Skeletal muscle cell (primary cell): ENCODE results near the gene CCDC142.

Experiments
- DNase-seq: peaks from one replicate; pipeline ENCODE4 v3.0.0-alpha.2; 2010; ENCODE audit warnings: low read depth
- H3K4me3 ChIP-seq: 2 replicates; pipeline ENCODE4 v1.5.1; 2011; ENCODE audit warnings: low read depth, mild to moderate bottlenecking, control low read depth, low read length, moderate library complexity

The CCDC142 gene

GRCh38 chr2:74482801-74483674, at the start of gene CCDC142, which contains the start of gene TTC31:
Gene CCDC142, minus strand, starts transcription at chr2:74482998. Its CDS starts 161 bp downstream, at chr2:74482837.
Gene TTC31, plus strand, starts transcription at chr2:74483081. Its CDS starts 15 bp downstream, at chr2:74483096.
- H3K4me3 ChIP-seq, result peak within 1 kb of the TSS; percentile 90
- DNase-seq, result peak; percentile 75

- no peak for DNase-seq
- no peak overlapping the region for H3K4me3 ChIP-seq
These were observed 49.4 kb upstream of the CCDC142 start for GRCh38 chr2:74532222-74532621.

- DNase-seq, result no peak
- H3K4me3 ChIP-seq, result no peak overlapping the region
These were observed 48.9 kb upstream of the CCDC142 start for GRCh38 chr2:74531666-74532065.

GRCh38 chr2:74530239-74531187, 47.7 kb upstream of the CCDC142 start:
- peak overlapping the region; percentile 74 for H3K4me3 ChIP-seq
- no peak for DNase-seq

- peak; percentile 97 for DNase-seq
- peak within 1 kb of the TSS; percentile 74 for H3K4me3 ChIP-seq
These were observed 46.8 kb upstream of the CCDC142 start, which contains the start of the genes AUP1 and HTRA2 for GRCh38 chr2:74529357-74530238. Gene AUP1, minus strand, starts transcription at chr2:74529706. Its CDS starts 77 bp downstream, at chr2:74529629. Gene HTRA2, plus strand, starts transcription at chr2:74529933. Its CDS starts 74 bp downstream, at chr2:74530007.

GRCh38 chr2:74528600-74529356, 46.0 kb upstream of the CCDC142 start:
- peak overlapping the region; percentile 74 for H3K4me3 ChIP-seq
- DNase-seq, result no peak

GRCh38 chr2:74527741-74528140, 44.9 kb upstream of the CCDC142 start:
- no peak overlapping the region for H3K4me3 ChIP-seq

GRCh38 chr2:74526649-74527230, 43.9 kb upstream of the CCDC142 start:
- no peak for DNase-seq
- no peak overlapping the region for H3K4me3 ChIP-seq

More at GRCh38 chr2:74527741-74528140, 44.9 kb upstream of the CCDC142 start:
- DNase-seq, result no peak

GRCh38 chr2:74525717-74526648, 43.2 kb upstream of the CCDC142 start, which contains the start of gene DQX1:
Gene DQX1, minus strand, starts transcription at chr2:74526231. Its CDS starts 502 bp downstream, at chr2:74525729.
- DNase-seq, result no peak
- H3K4me3 ChIP-seq, result no peak within 1 kb of the TSS

- H3K4me3 ChIP-seq, result no peak overlapping the region
- DNase-seq, result no peak
These were observed 42.3 kb upstream of the CCDC142 start for GRCh38 chr2:74524955-74525716.

- DNase-seq, result no peak
- no peak overlapping the region for H3K4me3 ChIP-seq
These were observed 41.2 kb upstream of the CCDC142 start for GRCh38 chr2:74524005-74524404.

GRCh38 chr2:74522516-74522915, 39.7 kb upstream of the CCDC142 start:
- DNase-seq, result no peak
- no peak overlapping the region for H3K4me3 ChIP-seq

- no peak for DNase-seq
- H3K4me3 ChIP-seq, result no peak overlapping the region
These were observed 33.9 kb upstream of the CCDC142 start for GRCh38 chr2:74516650-74517049.

GRCh38 chr2:74515981-74516633, 33.3 kb upstream of the CCDC142 start:
- no peak for DNase-seq
- H3K4me3 ChIP-seq, result peak overlapping the region; percentile 17

- no peak for DNase-seq
- H3K4me3 ChIP-seq, result no peak overlapping the region
These were observed 32.6 kb upstream of the CCDC142 start for GRCh38 chr2:74515271-74515980.
